Fibroblast of mammary gland (primary cell): ENCODE data around the gene FCHSD2.

Experiments used
- DNase-seq: peaks from one replicate; pipeline ENCODE4 v3.0.0-alpha.2; 2010; ENCODE audit warnings: low read depth
- H3K4me3 ChIP-seq: 2 replicates; pipeline ENCODE4 v1.5.1; 2011; ENCODE audit warnings: low read depth, mild to moderate bottlenecking, low read length, moderate library complexity; ENCODE audit not compliant: control insufficient read depth
- TF ChIP-seq, protein P1 (sequence below): conservative IDR thresholded peaks from 2 replicates; pipeline ENCODE4 v1.5.1; 2011; ENCODE audit warnings: low read depth, low read length, inconsistent platforms; ENCODE audit not compliant: control insufficient read depth, insufficient read depth

Gene FCHSD2

DNA sequence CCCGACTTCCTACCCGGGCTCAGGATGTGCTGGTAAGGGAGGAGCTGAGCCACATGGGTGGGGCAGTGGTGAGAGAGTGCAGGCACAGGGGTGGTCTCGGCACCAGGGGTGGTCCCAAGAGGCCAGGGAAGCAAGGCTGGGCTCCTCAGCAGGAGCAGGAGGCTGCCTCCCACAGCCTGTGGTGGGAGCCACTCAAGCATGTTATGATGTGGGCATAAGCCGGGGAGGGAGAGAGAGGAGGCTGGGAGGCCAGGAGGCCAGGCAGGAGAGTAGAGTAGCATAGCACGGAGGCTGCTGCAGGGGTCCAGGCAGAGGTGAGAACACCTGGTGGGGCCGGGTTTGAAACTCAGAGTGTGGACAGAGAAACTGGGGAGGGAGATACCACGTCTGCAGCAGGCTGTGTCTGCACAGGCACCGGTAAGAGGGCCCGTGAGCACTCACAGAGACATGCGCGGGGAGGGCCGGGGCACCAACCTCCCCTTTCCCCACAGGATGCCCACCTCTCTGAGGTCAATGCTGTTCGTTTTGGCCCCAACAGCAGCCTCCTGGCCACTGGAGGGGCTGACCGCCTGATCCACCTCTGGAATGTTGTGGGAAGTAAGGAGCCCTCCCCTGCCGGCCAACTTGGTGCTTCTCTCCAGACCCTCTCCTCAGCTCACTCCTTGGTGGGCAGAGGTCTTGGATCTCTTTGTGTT, 317.2 kb downstream of the FCHSD2 start:
- H3K4me3 ChIP-seq = no peak overlapping the region
- TF ChIP-seq, protein P1, sequence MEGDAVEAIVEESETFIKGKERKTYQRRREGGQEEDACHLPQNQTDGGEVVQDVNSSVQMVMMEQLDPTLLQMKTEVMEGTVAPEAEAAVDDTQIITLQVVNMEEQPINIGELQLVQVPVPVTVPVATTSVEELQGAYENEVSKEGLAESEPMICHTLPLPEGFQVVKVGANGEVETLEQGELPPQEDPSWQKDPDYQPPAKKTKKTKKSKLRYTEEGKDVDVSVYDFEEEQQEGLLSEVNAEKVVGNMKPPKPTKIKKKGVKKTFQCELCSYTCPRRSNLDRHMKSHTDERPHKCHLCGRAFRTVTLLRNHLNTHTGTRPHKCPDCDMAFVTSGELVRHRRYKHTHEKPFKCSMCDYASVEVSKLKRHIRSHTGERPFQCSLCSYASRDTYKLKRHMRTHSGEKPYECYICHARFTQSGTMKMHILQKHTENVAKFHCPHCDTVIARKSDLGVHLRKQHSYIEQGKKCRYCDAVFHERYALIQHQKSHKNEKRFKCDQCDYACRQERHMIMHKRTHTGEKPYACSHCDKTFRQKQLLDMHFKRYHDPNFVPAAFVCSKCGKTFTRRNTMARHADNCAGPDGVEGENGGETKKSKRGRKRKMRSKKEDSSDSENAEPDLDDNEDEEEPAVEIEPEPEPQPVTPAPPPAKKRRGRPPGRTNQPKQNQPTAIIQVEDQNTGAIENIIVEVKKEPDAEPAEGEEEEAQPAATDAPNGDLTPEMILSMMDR = no peak

DNA sequence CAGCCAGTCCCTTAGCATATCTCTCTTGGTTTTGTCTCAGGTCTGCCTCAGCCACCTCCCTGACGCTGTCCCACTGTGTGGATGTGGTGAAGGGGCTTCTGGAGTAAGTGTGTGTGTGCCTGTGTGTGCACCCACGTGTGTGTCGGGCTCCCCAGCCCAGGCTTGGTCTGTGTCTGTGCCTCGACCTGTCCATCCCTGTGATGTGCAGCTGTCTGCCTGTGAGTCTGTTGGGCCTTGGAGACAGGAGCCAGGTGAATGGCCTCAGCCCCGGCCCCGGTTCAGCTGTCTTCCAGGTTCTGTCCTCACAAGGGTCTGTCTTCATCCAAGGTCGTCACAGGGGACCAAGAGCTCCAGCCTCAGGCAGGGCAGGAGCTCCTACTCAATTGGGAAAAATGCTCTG, 318.1 kb downstream of the FCHSD2 start:
- DNase-seq = no peak
- TF ChIP-seq, protein P1 = no peak

More for the DNA sequence above, 317.2 kb downstream of the FCHSD2 start:
- no peak for DNase-seq

DNA sequence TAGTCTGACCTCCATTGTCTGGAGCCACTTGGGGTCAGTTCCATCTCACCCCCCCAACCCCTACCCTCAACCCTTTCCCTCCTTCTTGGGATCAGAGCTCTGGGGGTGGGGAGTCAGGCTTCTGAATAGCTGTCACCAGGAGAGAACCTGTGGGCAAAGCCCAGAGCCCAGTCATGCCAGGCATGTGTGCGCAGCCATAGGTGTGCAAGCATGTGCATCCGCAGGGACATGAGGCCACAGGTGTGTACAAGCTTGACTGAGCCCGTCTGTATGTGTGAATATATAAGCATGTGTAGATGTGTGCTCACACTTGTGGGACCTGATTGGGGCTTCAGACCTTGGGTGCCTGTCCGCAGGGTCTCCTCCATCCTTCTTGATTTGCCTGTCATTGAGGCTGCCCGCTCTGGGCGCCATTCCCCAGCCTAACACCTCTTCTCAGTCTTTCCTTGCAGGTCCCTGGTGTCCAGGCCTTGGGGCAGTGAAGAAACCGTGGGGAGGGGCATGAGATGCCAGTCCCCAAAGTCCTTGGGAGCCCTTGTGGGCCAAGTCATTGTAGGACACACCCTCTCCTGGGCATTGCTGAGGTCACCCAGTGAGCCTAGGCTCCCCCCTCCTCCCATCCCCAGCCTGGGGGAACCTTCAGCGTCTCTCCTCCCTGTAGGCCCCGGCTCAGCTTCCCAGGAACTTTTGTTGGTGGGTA, 318.9 kb downstream of the FCHSD2 start:
- no peak overlapping the region for H3K4me3 ChIP-seq
- no peak for DNase-seq
- TF ChIP-seq, protein P1 = no peak

More for the DNA sequence above, 318.1 kb downstream of the FCHSD2 start:
- H3K4me3 ChIP-seq = no peak overlapping the region

DNA sequence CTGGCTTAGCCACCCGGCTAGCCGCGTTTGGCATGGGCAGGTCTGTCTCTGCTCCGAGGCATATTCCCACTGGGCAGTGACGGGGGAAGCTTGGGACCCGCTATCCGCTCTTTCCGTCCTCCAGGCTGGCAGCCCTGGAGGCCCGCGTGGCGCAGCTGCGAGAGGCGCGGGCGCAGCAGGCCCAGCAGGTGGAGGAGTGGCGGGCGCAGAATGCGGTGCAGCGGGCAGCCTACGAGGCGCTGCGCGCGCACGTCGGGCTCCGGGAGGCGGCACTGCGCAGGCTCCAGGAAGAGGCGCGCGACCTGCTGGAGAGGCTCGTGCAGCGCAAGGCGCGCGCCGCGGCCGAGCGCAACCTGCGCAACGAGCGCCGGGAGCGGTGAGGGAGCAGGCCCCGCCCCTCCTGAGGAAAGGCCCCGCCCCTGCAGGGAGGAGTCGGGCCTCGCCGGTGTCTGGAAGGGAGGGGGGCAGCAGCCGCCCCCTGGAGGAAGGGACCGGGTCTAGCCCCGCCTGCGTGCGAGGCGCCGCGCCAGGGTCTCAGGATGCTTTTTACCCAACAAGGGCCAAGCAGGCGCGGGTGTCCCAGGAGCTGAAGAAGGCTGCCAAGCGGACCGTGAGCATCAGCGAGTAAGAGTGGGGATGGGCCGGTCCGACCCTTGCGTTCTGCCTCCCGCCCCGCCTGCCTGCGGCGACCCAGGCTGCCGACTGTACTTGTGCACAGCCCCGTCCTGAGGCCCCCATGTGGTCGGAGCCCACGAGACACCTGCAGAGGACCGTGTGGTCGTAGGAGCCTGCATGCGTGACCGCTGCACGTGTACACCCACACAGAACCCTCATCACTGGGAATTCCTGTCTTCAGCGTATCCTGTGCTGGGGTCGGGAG, 320.0 kb downstream of the FCHSD2 start:
- peak; percentile 77 for DNase-seq
- H3K4me3 ChIP-seq = peak overlapping the region; percentile 54
- TF ChIP-seq, protein P1 = no peak

DNA sequence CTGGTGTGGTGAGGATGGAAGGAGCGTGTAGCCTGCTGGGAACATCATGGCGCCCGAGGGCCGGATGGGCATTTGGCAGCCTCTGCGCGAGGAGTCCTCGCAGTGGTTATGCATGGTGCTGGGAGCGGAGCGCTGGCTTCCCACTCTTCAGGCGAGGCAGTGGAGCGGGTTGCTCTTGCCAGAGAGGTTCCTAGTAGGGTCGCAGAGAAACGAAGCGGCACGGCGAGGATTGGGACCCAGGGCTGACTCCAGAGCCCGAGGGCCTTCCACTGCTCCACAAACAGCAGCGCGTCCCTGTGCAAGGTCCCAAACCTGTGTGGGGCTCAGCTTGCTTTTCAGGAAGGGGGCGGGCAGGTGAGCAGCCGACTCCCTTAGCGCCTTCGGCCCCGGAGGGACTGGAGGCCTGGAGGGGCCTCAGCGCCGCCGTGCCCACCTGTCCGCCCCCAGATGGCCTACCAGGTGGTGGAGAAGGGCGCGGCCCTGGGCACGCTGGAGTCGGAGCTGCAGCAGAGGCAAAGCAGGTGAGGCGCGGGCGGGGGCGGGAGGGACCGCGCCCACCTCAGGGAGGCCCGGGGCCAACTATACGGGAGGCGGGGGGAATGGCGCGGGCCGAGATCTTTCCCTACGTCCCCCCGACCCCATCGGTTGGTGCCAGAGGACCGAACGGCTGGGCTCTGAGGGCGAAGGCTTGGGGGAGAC, 320.7 kb downstream of the FCHSD2 start:
- TF ChIP-seq, protein P1 = no peak
- peak overlapping the region; percentile 54 for H3K4me3 ChIP-seq
- DNase-seq = no peak
